ENCODE measurements around the gene KCNAB1.
A peak's percentile ranks its signal among the peaks of the same experiment; 100 is the strongest.

Gene KCNAB1

DNA sequence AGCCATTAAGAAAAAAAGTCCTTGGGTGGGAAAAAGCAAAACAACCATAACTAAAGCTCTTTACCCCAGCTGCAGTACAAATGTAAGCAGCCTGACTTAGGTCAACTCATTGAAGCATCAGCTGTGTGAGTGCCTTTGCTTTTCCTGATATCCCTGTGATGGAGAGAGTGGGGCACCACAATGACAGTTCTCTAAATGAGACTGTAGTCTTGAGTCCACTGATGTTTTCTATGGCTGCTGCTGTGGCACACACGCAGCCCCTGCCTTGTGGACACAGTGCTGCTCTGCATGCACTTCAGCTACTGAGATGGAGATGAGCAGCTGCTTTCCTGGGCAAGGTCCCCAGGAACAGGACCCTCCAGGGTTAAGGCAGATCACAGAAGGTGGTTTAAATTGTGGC is 173.2 kb downstream of the KCNAB1 start:
- no peaks in the 10 kb centered on the region for H3K9me3 ChIP-seq
- no peaks in the 10 kb centered on the region for H3K27me3 ChIP-seq
- H3K36me3 ChIP-seq = no peaks in the 10 kb centered on the region
- peaks cover 0 to 52% (median 22%) of the 10 kb centered on the region in 4 donors for H3K4me1 ChIP-seq
- no peak overlapping the region for H3K27ac ChIP-seq
- intact Hi-C loops (cut with DNase I; ENCODE audit: low total_unique reads) = no loop called here
- TF ChIP-seq, protein P1, sequence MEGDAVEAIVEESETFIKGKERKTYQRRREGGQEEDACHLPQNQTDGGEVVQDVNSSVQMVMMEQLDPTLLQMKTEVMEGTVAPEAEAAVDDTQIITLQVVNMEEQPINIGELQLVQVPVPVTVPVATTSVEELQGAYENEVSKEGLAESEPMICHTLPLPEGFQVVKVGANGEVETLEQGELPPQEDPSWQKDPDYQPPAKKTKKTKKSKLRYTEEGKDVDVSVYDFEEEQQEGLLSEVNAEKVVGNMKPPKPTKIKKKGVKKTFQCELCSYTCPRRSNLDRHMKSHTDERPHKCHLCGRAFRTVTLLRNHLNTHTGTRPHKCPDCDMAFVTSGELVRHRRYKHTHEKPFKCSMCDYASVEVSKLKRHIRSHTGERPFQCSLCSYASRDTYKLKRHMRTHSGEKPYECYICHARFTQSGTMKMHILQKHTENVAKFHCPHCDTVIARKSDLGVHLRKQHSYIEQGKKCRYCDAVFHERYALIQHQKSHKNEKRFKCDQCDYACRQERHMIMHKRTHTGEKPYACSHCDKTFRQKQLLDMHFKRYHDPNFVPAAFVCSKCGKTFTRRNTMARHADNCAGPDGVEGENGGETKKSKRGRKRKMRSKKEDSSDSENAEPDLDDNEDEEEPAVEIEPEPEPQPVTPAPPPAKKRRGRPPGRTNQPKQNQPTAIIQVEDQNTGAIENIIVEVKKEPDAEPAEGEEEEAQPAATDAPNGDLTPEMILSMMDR (IDR thresholded peaks at IDR 0.05) = no peak
- DNase-seq = no peak
- H3K4me3 ChIP-seq = no peak overlapping the region

DNA sequence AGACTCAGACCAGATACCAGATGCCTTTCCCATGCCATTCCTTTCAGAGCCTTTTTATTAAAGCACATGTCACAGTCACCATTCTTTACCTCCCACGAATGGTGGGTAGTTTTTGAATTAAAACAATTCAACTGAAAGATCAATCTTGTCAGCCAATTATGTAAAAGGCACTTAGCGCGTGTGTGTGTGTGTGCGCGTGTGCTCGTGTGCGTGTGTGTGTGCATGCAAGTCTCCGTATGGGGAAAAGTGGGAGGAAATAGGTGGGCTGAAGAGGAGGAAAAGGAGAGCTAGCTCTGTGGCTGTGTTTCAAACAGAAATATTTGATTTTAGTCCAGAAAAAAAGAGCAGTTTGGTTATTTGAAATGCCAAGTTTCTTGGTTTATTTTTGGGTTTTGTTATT is 177.2 kb downstream of the KCNAB1 start:
- Histone ChIP-seq H3K9me3 (no peaks in the 10 kb centered on the region), H3K4me3 (no peak overlapping the region), H3K36me3 (no peaks in the 10 kb centered on the region), H3K27me3 (no peaks in the 10 kb centered on the region), H3K4me1 (peaks cover 0 to 57% (median 7%) of the 10 kb centered on the region in 4 donors), H3K27ac (no peak overlapping the region)
- no peak for DNase-seq
- TF ChIP-seq, protein P1 (IDR thresholded peaks at IDR 0.05) = no peak
- intact Hi-C loops (cut with DNase I; ENCODE audit: low total_unique reads) = no loop called here

DNA sequence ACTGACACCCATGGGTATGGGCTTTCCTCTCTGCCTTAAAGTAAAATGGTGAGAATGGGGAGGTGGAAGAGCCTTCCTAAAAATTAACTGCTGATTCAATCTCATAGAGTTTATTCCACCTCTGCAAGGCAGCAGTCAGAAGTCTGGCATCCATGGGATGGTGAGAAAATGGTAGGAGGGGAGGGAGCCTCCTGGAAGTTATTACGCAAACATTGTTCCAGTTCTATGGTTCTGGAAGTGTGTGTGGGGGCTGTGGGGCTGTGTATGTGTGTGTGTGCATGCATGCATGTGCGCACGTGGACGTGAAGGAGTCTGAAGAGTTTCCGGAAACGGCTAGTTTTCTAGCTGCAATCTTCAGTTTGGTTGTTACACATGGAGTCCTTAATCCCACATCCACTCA is 177.6 kb downstream of the KCNAB1 start:
- intact Hi-C loops (cut with DNase I; ENCODE audit: low total_unique reads) = no loop called here
- H3K4me3 ChIP-seq = no peak overlapping the region

DNA sequence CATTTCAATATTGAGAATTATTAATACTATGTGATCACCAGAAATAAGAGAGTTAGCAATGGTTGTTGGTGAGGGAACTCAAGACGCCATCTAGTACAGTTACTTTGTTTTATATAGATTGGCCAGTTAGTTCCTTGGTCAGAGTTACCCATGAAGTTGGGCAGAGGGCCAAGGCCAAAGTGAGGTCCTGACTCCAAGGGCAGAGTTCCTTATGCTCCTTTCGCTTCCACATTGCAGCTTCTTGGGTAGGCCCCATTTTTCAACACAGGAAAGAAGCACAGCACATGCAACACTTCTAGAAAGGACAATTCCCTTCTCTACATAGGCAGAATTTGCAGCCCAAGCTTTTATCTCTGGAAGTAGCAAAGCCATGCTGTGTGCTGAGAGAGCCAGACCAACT is 178.6 kb downstream of the KCNAB1 start:
- Histone ChIP-seq H3K27me3 (no peaks in the 10 kb centered on the region), H3K27ac (no peak overlapping the region), H3K9me3 (no peaks in the 10 kb centered on the region), H3K4me1 (peaks cover 0 to 67% (median 14%) of the 10 kb centered on the region in 4 donors), H3K36me3 (no peaks in the 10 kb centered on the region), H3K4me3 (no peak overlapping the region)
- intact Hi-C loops (cut with DNase I; ENCODE audit: low total_unique reads) = no loop called here
- TF ChIP-seq, protein P1 (IDR thresholded peaks at IDR 0.05) = no peak
- peak; percentile 78 to 79 for DNase-seq

More for the DNA sequence above, 177.6 kb downstream of the KCNAB1 start:
- Histone ChIP-seq H3K4me1 (peaks cover 0 to 58% (median 9%) of the 10 kb centered on the region in 4 donors), H3K36me3 (no peaks in the 10 kb centered on the region), H3K27ac (no peak overlapping the region), H3K27me3 (no peaks in the 10 kb centered on the region), H3K9me3 (no peaks in the 10 kb centered on the region)
- TF ChIP-seq, protein P1 (IDR thresholded peaks at IDR 0.05) = no peak
- DNase-seq = no peak

DNA sequence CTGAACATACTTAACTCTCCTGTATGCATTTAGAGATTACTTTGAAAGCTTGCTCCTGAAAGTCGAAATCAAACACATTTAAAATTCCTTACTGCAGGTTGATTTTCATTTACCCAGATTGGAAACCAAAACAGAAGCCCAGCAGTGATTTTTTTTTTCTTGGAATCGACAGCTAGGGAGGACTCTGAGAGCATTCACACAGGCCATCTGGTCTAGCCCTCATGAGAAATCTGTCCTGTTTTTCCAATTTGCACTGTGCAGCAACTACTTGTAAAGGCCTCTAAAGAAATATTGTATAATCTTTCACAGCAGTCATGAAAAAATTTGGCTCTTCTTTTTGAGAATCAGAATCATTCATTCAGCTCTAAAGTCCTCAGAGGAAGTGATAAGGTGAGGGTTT is 179.2 kb downstream of the KCNAB1 start:
- intact Hi-C loops (cut with DNase I; ENCODE audit: low total_unique reads) = no loop called here
- peaks cover 0 to 74% (median 18%) of the 10 kb centered on the region in 4 donors for H3K4me1 ChIP-seq
- no peak overlapping the region for H3K4me3 ChIP-seq
- H3K27me3 ChIP-seq = no peaks in the 10 kb centered on the region
- no peaks in the 10 kb centered on the region for H3K36me3 ChIP-seq
- H3K27ac ChIP-seq = no peak overlapping the region
- TF ChIP-seq, protein P1 (IDR thresholded peaks at IDR 0.05) = no peak
- H3K9me3 ChIP-seq = no peaks in the 10 kb centered on the region
- no peak for DNase-seq

DNA sequence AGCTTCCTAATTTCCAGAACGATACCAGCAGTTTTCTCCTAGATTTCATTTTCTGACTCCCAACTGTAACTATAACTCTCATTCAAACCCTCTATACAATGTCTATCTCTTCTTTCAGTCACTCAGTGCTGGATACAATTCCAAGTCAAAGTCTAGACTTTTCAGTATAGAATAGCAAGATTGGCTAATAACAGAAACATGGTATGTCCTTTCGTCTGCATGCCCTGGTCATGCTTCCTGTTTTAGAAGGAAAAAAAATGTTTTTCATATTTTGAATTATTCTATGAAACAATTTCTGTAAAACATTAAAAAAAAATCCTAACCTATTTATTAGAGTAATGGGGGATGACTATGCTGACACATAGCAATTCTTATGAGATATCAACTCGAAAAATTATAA is 180.0 kb downstream of the KCNAB1 start:
- intact Hi-C loops (cut with DNase I; ENCODE audit: low total_unique reads) = no loop called here
- H3K36me3 ChIP-seq = no peaks in the 10 kb centered on the region
- TF ChIP-seq, protein P1 (IDR thresholded peaks at IDR 0.05) = no peak
- no peak for DNase-seq
- H3K27ac ChIP-seq = no peak overlapping the region
- peaks cover 0 to 82% (median 23%) of the 10 kb centered on the region in 4 donors for H3K4me1 ChIP-seq
- H3K4me3 ChIP-seq = no peak overlapping the region
- no peaks in the 10 kb centered on the region for H3K27me3 ChIP-seq
- no peaks in the 10 kb centered on the region for H3K9me3 ChIP-seq

All from tibial artery (tissue), 4 donors.